ENCODE results near the gene PARD3.

PARD3 gene

DNA sequence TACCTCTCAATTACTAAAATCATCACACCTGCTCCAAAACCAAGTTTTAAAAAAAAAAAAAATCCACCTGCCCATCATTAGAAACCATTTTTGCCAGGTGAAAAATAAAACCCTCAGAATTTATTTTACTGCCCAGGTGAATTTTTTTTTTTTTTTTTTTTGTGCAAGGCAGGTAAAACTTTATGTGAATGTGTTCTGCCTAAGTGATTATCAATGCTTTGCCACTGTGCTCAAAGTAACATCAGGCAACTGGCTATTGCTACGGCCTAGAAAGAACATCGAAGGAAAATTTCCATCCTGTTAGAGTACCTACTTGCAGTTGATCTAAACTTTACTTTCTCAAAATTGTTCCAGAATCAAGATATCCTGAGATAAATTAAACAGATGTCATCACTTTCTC is 512.1 kb downstream of the PARD3 start:
- no peak overlapping the region for H3K4me3 ChIP-seq (ENCODE audit: low read depth, low read length)
- no peak for DNase-seq (ENCODE audit: low read depth)
- TF ChIP-seq, protein P1, sequence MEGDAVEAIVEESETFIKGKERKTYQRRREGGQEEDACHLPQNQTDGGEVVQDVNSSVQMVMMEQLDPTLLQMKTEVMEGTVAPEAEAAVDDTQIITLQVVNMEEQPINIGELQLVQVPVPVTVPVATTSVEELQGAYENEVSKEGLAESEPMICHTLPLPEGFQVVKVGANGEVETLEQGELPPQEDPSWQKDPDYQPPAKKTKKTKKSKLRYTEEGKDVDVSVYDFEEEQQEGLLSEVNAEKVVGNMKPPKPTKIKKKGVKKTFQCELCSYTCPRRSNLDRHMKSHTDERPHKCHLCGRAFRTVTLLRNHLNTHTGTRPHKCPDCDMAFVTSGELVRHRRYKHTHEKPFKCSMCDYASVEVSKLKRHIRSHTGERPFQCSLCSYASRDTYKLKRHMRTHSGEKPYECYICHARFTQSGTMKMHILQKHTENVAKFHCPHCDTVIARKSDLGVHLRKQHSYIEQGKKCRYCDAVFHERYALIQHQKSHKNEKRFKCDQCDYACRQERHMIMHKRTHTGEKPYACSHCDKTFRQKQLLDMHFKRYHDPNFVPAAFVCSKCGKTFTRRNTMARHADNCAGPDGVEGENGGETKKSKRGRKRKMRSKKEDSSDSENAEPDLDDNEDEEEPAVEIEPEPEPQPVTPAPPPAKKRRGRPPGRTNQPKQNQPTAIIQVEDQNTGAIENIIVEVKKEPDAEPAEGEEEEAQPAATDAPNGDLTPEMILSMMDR (IDR thresholded peaks at IDR 0.05; ENCODE audit: low read depth, low read length, missing control alignments): no peak

DNA sequence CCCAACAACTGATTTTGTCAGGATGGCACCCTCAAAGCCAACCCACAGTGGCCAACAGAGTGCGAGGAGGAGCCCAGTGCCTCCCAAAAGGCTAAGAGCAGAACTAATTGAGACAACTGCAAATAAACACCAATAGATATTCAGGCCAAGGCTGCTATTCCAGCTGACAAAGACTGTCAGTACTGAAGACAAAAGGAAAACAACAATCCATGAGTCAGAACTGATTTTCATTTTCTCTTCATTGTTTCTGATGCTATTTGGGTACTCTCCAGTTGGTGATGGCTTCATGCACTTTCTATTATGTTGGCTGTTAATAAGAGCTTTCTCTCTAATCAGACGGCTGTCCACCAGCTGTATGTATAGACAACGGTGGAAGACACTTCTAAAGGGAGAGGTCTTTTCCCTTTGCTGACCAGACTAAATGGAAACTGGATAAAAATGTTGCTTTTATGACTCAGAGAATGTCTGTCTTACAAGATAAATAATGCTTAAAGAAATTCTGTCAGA is 515.9 kb downstream of the PARD3 start:
- H3K4me3 ChIP-seq (ENCODE audit: low read depth, low read length): no peak overlapping the region
- no peak for DNase-seq (ENCODE audit: low read depth)
- TF ChIP-seq, protein P1 (IDR thresholded peaks at IDR 0.05; ENCODE audit: low read depth, low read length, missing control alignments): no peak

DNA sequence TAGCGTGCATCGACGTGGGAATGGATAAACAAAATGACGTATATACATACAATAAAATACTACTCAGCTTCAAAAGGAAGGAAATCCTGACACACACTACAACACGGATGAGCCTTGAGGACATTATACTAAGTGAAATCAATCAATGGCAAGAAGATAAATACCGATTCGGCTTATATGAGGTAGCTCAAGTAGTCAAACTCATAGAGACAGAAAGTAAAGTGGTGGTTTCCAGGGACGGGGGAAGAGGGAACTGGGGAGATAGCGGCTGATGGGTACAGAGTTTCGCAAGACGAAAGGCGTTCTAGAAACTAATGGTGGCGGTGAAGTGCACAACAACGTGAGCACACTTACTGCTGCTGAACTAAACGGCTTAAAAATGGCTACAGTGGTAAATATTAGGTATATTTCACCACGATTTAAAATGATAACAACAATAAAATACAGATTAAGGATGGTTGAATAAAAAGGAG is 516.7 kb downstream of the PARD3 start:
- DNase-seq (ENCODE audit: low read depth): no peak

GRCh38 chr10:34297541-34298345 is 517.4 kb downstream of the PARD3 start:
- no peak for DNase-seq (ENCODE audit: low read depth)
- no peak overlapping the region for H3K4me3 ChIP-seq (ENCODE audit: low read depth, low read length)
- TF ChIP-seq, protein P1 (IDR thresholded peaks at IDR 0.05; ENCODE audit: low read depth, low read length, missing control alignments): no peak

More for the DNA sequence above, 516.7 kb downstream of the PARD3 start:
- no peak overlapping the region for H3K4me3 ChIP-seq (ENCODE audit: low read depth, low read length)
- TF ChIP-seq, protein P1 (IDR thresholded peaks at IDR 0.05; ENCODE audit: low read depth, low read length, missing control alignments): no peak

GRCh38 chr10:34295142-34295548 is 520.0 kb downstream of the PARD3 start:
- no peak overlapping the region for H3K4me3 ChIP-seq (ENCODE audit: low read depth, low read length)
- no peak for DNase-seq (ENCODE audit: low read depth)
- TF ChIP-seq, protein P1 (IDR thresholded peaks at IDR 0.05; ENCODE audit: low read depth, low read length, missing control alignments): no peak

DNA sequence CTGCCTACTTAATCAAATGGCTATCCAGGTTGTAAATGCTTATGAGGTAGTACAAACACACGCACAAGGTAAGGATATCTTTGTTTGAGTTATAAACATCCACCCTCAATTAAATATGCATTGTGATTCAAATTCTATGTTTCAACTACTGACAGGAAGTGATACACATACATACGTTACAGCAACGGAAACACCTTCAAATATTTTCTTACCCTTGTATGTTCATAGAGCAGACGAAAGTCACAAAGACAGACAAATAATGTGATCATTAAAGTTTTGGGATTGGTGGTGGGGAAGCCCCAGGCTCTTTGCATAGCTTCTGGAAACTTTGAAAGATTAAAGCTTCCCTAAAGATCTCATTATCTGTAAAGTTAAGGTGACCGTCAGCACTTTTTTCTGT is 521.0 kb downstream of the PARD3 start:
- TF ChIP-seq, protein P1 (IDR thresholded peaks at IDR 0.05; ENCODE audit: low read depth, low read length, missing control alignments): no peak
- DNase-seq (ENCODE audit: low read depth): no peak
- no peak overlapping the region for H3K4me3 ChIP-seq (ENCODE audit: low read depth, low read length)

Data from GM12864 (cell line).